Head of caudate nucleus (tissue), 42 donors: ENCODE data around the gene MAML2.

Source experiments
- DNase-seq, 42 donors: peaks; one replicate each; pipeline versions ENCODE4 v3.0.0 to v3.0.0-alpha.2; 2020 to 2021; ENCODE audit warnings: mixed read lengths in 7 of 42
- intact Hi-C: fragments of 100-400 bp; cut with DNase I; formaldehyde crosslinking; loops from one replicate; pipeline ENCODE4 v1.15.0; 2022

MAML2 gene

DNA sequence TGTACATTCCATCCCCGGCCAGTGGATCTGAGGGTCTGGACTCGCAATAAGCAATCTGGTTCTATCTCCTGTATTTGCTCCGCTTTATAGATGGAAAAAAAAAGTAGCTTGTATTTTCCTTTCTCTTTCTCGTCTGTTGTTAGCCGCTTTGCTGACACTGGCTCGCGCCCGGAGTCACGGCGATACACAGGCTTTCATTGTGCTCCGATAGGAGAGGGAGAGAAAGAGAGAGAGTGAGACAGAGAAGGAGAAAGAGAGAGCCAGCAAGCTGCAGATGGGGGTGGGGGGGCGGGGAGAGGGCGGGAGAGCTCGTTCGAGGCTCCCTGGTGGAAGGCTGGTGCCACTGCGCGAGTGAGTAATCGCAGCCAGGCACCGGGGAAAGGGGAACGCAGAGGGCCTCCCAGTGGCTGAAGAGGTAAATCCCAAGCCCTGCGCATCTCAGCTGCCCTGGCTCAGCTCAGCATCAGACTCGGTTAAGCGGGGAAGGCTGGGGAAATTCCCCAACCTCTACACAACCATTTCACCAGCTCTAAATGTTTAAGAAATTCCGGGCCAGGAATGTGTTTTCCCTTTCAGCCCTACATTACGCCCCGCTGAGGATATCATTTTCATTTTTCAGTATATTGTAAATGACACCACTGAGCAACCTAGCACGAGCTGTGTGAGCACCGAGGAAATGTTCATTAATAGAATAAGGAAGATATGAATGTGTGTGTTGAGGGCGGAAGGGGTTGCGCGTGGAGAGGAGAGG is at the start of gene MAML2:
TSS of gene MAML2 (minus strand) at position 235 of the 751 bp plus-strand sequence. CDS start 1,300 bp downstream, outside the sequence.
- intact Hi-C loops: loop anchor here (5.0 kb wide), 2 partner anchors 101 to 291 kb away; no protein-coding TSS in a partner anchor
- DNase-seq: peak; percentile 87 to 99 (median 95)

DNA sequence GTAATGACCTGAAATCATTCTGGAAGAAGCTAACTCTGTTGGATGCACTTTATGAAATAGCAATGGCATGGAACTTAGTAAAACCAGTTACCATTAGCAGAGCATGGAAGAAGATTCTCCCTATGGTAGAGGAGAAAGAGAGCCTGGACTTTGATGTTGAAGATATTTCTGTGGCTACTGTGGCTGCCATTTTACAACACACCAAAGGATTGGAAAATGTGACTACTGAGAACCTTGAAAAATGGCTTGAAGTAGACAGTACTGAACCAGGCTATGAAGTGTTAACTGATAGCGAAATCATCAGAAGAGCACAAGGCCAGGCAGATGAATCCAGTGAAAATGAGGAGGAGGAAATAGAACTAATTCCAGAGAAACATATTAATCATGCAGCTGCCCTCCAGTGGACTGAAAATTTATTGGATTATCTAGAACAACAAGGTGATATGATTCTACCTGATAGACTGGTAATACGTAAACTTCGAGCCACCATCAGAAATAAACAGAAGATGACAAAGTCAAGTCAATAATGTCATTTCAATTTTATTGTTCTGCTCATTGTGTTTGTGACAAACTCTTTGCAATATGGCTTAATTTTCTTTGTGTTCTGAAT is 48.8 kb upstream of the MAML2 start:
- intact Hi-C loops: loop anchor here (10.0 kb wide), 1 partner anchor 557 kb away; no protein-coding TSS in a partner anchor
- no peak for DNase-seq

DNA sequence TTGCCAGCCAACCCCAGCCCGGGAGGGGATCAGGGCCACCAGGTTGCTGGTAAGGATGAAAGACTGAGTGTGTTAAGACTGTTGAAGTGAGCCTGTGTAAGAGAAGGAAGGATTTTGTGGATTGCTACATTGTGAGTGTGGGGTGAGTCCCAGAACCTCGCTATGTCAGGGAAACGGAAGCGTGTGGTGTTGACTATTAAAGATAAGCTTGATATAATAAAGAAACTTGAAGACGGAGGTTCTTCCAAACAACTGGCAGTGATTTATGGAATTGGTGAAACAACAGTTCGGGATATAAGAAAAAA is 47.4 kb upstream of the MAML2 start:
- intact Hi-C loops: loop anchor here (10.0 kb wide), 1 partner anchor 556 kb away; no protein-coding TSS in a partner anchor
- DNase-seq: peak in 1 of 42 donors; percentile 15

- intact Hi-C loops: loop anchor here (10.0 kb wide), 1 partner anchor 555 kb away; no protein-coding TSS in a partner anchor
- DNase-seq: peak; percentile 91 to 99 (median 98)
These were observed 46.9 kb upstream of the MAML2 start, which contains the start of the genes CCDC82 and JRKL for GRCh38 chr11:96389720-96390487. TSS of gene CCDC82 (minus strand) at chr11:96389912. CDS start at chr11:96384747, 5,165 bp downstream. TSS of gene JRKL (plus strand) at chr11:96390013. CDS start at chr11:96390650, 637 bp downstream.

DNA sequence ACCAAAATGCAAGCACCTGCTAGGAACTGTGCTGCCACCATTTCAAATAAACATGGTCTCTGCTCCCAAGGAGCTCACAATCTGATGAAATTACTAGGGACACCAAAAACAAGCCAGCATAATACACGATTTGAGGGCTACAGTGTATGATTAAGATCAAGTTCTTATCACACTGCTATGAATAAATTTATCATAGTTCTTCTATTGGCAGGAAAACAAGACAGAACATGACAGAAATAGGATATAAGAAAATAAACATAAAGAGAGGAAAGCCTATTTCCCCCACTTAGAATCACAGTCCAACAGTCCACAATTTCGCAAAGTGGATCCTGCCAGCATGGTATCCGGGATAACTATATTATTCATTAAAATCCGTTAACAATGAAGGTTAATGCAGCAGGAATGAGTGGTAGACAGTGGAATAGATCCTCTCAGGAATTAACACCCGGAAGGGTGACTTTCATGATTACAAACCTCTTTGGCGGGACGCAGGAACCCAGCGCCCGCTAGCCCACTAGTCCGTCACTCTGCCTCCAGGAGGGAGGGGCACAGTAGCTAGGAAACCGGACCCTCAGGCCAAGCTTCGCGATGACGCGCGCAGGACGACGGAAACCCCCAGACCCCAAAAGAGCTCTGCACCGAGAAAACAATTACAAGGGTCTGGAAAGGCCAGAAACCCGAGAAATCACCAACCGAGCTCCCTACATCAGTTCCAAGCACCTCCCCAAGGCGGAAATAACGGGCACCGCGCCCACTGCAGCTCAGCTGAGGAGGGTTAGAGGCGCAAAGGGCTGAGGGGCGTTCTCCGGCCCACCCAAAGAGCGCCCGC is 46.1 kb upstream of the MAML2 start:
- intact Hi-C loops: no loop called here
- peak in 4 of 42 donors; percentile 4 to 52 (median 28) for DNase-seq

DNA sequence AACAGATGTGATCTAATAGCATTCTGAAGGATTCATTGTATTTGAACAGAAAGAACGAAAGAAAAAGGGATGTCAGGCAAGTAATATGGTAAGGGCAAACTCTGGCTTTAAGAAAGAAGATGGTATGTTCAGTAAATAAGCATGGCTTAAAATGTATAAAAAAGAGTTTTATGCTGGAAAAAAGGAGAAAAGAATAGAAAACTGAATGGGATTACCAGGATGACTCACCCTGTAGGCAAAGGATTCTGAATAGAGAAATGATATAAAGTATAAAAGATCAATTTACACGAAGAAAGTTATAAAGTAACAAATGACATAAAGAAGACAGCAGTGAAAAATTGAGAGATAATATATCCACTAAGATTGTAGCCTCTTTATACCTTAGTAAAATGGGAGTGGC is 42.2 kb upstream of the MAML2 start:
- intact Hi-C loops: no loop called here
- DNase-seq: no peak

DNA sequence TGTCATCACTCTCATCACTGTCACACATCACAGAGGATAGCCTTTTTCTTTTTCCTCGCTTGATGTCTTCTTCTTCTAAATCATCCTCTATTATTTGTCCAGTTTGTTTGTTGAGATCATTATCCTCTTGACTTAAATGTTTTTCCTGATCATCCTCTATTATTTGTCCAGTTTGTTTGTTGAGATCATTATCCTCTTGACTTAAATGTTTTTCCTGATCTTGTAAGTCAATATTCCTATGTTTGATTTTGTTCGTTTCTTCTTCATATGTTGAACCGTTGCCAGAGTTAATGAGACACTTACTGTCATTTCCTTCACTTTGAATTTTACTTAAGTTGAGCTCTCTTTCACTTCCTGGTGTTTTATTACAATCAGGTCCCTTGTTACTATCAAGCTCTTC is 41.2 kb upstream of the MAML2 start:
- intact Hi-C loops: no loop called here
- DNase-seq: no peak

DNA sequence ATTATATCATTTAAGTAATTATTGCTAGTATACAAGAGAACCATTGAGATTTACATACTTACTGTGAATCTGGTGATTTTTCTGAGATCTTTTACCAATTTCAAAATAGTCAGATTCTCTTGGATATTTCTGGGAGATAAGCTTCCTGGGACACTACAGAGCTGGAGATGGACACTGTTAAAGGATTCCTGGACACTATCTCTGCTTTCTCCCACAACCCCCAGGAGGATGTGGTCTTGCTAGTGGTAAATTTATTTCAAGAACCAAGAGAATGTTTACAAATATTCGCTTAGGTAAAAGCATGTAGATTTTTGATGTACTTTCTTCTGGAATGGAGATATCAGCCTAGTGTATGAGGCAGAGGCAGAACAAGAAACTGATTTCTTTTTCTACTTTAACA is 33.8 kb upstream of the MAML2 start:
- intact Hi-C loops: no loop called here
- DNase-seq: no peak

DNA sequence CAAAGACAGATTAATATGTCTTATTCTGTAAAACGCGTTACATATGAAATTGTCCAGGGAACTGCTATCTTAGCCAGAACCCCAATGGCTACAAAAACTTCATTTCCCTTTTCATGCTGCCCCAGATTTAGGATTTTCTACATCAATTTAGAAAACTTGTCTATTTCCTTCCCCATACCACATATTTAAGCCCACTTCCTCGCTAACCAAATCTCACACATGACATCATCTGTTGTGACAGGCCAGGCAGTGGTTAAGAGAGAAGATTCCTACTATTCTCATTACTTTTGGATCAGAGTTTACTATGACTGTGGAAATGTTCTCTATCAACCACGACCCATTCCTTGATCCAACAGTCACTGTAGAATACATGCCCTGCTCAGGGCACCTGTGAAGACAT is 30.8 kb upstream of the MAML2 start:
- intact Hi-C loops: no loop called here
- DNase-seq: no peak

GRCh38 chr11:96367342-96367741 is 24.3 kb upstream of the MAML2 start:
- DNase-seq: no peak
- intact Hi-C loops: no loop called here

DNA sequence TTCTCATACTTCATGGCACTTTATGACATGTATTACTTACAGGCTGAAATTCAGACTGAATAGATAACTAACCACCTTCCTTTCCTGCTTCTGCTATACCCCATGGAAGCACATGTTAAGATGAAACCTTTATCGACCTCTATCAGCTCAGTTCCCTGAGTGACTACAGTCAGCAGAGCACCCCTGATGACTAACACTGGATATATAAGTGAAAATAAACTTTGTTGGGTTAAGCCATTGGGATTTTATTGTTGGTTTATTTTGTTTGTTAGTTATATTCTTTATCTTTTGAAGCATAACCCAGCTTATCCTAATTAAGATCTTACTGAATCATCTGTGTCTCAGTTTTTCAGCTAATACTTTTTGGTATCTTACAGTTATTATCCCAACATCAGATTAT is 23.0 kb upstream of the MAML2 start:
- no peak for DNase-seq
- intact Hi-C loops: no loop called here

GRCh38 chr11:96365493-96365892 is 22.5 kb upstream of the MAML2 start:
- no peak for DNase-seq
- intact Hi-C loops: no loop called here

- intact Hi-C loops: no loop called here
- no peak for DNase-seq
These were observed 18.8 kb upstream of the MAML2 start for GRCh38 chr11:96361778-96362177.

- DNase-seq: no peak
- intact Hi-C loops: no loop called here
These were observed 15.3 kb upstream of the MAML2 start for GRCh38 chr11:96358321-96358720.

- intact Hi-C loops: no loop called here
- DNase-seq: no peak
These were observed 14.8 kb upstream of the MAML2 start for GRCh38 chr11:96357794-96358193.

DNA sequence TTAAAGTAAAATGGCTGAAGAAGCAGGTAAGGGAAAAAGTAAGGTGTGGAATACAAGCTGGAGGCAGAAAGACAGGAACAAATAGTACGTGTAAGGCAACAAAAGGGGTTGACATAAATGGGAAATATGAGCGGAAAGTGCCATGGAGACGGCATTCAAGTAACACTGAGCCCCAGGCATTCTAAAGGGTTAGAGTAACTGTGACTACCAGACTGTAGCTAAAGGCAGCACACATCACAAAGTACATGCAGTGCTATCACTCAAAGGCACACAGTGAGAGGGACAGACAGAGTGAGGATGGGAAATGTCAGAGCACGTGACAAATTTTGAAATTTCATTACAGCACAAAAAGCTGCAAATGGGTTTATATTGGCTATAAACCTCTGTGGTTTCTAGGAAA is 13.9 kb upstream of the MAML2 start:
- no peak for DNase-seq
- intact Hi-C loops: no loop called here

DNA sequence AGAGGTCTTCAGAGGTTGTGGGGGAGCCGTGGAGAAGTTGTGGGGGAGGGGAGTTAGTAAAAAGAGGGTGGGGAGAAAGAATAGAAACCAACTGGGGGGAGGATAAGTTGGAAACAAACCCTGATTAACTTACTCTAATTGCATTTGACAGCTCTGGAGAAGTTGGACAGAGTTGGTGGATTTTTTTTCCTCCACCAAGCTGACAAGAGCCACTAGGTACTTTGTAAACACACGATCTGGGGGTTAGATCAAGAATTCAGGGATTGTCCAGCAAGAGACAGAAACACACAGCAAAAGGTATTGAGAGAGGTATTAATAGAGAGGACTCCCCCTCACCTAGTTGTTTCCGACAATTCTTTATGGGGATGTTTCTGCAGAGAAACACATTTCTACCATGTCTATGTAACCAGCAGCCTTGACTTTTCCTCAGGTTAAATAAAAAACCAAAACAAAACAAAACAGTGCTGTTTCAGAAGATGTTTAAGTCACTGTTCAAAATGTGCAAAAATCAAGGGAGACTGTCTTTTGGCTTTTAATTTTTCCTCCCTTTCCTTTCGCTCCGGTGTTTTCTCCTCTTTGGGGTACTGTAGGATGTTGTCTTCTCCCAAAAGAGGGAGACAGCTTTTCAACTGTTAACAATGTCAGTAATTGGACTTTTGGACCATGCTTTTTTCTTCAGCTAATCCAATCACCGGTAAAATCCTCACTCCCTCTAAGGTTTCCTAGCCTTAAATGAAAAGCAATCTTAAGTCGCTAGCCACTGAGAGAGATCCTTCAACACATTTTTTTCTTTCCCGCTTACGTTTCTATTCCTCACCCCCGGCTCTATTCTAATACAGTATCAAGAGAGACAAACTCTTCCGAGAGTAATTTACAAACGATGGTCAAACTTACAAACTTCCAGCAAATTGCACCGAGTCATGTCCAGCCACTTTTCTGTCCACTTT is 708 bp downstream of the MAML2 start:
- intact Hi-C loops: loop anchor here (5.0 kb wide), 2 partner anchors 100 to 290 kb away; no protein-coding TSS in a partner anchor
- DNase-seq: peak in 1 of 42 donors; percentile 1
